ENCODE measurements around the gene TMEM232.
"Not testable (repeated sequence)": the region's sequence is repeated elsewhere in the genome, so short reads cannot be mapped to it uniquely, and the experiment has no call there.

TMEM232 gene

DNA sequence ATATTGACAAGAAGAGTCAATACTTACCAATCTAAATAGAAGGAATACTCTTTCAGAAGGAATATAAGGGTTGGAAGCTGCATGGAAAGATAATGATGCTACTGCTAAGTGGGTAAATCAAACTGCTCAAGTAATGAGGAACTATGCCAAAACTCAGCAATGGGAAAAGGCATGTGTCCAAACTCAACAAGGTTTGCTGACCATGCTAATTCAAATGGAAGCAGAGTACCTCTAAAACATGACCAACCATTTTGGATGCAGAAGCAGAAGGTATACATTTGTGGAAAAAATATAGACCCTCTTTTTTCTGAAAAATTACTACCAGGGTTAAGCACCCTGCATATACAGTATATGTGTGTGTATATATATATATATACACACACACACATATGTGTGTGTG, 21.1 kb downstream of the TMEM232 start:
- no peak for DNase-seq

DNA sequence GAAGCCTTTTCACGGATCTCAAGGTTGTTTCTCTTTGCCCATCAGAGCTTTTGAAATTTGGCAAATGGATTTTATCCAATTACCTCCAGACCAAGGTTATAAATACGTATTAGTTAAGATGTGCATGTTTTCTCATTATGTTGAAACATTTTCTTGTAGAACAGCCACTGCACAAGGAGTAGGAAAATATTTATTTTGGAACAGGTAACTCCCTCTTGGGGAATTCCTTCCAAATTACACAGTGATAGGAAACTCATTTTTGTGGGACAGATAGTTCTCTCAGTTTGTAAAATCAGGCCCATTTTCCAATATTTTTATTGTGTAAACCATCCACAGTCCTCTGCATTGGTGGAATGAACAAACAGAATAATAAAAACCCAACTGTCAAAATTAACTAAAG, 23.0 kb downstream of the TMEM232 start:
- no peak for DNase-seq

GRCh38 chr5:110702704-110703103, 23.8 kb downstream of the TMEM232 start:
- no peak for DNase-seq

DNA sequence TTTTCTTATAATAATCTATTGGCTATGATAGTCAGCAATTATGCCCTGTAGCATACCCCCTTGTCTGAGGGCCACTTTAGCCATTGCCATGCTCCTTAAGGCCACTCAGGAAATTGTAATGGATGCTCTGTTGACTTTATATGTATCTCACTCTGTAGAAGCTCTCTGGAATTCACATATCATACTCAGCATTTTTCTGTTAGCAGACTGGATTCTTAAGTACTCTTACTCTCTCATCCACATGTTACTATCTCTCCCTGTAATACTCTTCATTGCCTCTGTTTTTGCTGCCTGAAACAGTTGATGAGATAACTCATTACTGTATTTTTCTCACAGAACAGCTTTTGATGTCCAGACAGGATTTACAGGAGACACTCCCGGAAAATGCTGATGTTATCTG, 24.2 kb downstream of the TMEM232 start:
- DNase-seq: no peak

GRCh38 chr5:110692669-110693068, 33.8 kb downstream of the TMEM232 start:
- not testable (repeated sequence) for DNase-seq

GRCh38 chr5:110690587-110690986, 35.9 kb downstream of the TMEM232 start:
- DNase-seq: not testable (repeated sequence)

GRCh38 chr5:110687485-110687884, 39.0 kb downstream of the TMEM232 start:
- no peak for DNase-seq

- no peak for DNase-seq
These were observed 40.2 kb downstream of the TMEM232 start for GRCh38 chr5:110686270-110686669.

DNA sequence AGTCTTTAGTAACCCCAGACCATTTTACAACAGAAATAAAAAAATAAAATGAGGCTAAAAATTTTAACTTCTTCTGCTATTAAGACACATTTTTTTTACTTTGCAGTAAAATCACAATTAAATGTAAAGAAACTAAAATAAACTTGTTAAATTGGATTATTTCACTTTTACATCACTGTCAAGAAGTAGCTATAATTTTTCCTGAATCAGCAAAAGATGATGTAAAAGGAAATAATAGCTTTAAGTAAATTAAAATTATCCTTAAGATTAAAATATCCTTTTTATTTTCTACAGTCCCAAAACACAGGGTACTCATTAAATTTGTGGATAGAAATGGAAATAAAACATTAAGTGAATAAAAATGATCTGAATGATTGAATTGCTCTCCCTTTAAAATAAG, 44.5 kb downstream of the TMEM232 start:
- no peak for DNase-seq

- no peak for DNase-seq
These were observed 45.4 kb downstream of the TMEM232 start for GRCh38 chr5:110681109-110681508.

GRCh38 chr5:110676554-110676953, 49.9 kb downstream of the TMEM232 start:
- DNase-seq: not testable (repeated sequence)

- DNase-seq: no peak
These were observed 61.2 kb downstream of the TMEM232 start for GRCh38 chr5:110665184-110665726.

GRCh38 chr5:110663525-110663924, 62.9 kb downstream of the TMEM232 start:
- DNase-seq: no peak

- DNase-seq: no peak
These were observed 68.5 kb downstream of the TMEM232 start for GRCh38 chr5:110658006-110658405.

- DNase-seq: no peak
These were observed 73.1 kb downstream of the TMEM232 start for GRCh38 chr5:110653231-110653970.

GRCh38 chr5:110651507-110651906, 75.0 kb downstream of the TMEM232 start:
- DNase-seq: no peak

DNA sequence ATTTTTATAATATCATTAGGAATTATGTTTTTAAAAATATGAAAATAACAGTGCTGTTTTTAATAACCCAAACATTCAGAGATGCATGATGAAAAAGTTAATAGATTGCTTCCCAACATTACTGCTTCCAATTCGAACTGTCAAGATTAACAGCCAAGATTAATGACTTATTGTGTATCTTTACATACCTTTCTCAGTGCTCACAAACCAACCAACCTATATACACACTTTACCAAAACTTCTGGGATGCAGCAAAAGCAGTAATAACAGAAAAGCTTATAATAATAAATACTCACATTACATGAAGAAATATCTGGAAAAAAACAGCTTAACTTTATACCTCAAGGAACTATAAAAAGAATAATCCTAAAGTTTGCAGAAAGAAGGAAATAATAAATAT, 82.1 kb downstream of the TMEM232 start:
- no peak for DNase-seq

DNA sequence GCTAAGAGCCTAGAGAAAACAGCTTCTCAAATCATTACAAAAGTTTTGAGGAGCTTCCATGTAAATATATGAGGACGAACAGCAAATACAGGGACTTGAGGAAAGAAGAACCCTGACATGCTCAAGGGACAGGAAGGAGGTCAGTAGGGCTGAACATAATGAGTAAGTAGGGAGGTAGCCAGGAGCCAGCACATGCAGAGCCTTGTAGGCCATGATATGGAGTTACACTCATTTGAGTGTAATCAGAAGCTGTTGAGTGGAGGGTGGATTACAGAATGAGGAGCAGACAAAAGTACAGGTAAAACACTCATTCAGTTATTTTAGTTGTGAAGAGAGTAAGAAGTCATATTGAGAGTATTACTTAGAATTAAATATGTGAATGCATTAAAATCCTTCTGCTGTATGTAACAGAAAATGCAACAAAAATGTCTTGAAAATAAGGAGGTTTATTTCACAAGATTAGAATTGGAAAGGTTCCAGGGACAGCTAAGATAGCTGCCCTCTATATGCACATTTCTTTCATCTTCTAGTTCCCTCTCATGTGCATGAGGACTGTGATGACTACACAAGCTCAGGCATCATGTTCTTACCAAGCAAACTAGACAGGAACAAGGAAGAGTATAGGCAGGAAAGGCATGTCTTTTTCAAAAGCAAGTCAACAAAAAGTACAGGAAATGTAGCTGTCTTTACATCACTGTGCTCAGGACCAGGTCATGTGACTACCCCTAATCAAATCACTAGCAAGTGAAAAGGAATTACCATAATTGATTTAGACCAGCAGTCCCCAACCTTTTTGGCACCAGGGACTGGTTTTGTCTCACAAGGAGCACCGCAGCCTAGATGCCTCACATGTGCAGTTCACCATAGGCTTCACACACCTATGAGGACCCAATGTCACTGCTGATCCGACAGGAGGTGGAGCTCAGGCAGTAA, 87.2 kb downstream of the TMEM232 start:
- no peak for DNase-seq

GRCh38 chr5:110634475-110634874, 92.0 kb downstream of the TMEM232 start:
- DNase-seq: no peak

DNA sequence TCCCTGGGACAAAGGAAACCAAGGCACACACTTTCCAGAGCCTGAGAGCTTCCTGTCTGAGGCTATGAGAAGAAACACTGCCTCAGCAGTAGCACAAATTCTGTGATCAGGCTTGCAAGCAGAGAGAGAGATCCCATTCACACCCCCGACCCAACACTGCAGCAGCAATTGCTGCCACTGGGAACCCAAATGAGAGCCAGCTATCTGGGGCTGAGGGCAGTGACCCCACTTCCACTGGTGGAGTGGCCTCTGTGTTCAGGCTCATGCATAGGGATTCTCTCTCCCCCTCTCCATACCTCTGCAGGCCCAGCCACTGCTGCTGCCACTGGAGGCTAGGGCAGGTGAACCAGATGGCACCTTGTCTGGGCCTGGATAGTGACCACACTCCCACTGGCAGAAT, 95.2 kb downstream of the TMEM232 start:
- no peak for DNase-seq

GRCh38 chr5:110630350-110630749, 96.1 kb downstream of the TMEM232 start:
- DNase-seq: no peak

GRCh38 chr5:110625376-110625999, 101.0 kb downstream of the TMEM232 start:
- no peak for DNase-seq

DNA sequence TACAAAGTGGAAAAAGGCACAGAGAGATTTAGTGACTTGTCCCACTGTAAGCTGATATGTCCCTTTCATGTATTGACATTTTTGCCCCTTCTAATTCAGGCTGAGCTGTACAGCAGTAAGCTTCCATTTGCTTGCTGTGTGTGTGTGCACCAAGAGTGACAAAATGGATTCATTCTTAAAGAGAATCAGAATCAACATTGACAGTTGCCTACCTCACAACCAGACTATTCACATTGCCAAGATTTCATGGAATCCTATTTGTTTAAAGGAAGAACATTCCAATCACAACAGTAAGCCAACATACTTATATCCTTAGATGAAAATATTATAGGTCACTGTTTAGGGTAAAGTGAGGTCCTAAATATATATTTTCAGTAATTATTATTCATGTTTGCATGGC, 102.6 kb downstream of the TMEM232 start:
- no peak for DNase-seq
